Activated CD4-positive, alpha-beta T cell treated with anti-CD3 and anti-CD28 coated beads for 1 hour (primary cell): ENCODE measurements around the gene BFSP1.

Experiments used
- DNase-seq: peaks from one replicate; pipeline ENCODE4 v3.0.0-alpha.2; 2020

The BFSP1 gene

DNA sequence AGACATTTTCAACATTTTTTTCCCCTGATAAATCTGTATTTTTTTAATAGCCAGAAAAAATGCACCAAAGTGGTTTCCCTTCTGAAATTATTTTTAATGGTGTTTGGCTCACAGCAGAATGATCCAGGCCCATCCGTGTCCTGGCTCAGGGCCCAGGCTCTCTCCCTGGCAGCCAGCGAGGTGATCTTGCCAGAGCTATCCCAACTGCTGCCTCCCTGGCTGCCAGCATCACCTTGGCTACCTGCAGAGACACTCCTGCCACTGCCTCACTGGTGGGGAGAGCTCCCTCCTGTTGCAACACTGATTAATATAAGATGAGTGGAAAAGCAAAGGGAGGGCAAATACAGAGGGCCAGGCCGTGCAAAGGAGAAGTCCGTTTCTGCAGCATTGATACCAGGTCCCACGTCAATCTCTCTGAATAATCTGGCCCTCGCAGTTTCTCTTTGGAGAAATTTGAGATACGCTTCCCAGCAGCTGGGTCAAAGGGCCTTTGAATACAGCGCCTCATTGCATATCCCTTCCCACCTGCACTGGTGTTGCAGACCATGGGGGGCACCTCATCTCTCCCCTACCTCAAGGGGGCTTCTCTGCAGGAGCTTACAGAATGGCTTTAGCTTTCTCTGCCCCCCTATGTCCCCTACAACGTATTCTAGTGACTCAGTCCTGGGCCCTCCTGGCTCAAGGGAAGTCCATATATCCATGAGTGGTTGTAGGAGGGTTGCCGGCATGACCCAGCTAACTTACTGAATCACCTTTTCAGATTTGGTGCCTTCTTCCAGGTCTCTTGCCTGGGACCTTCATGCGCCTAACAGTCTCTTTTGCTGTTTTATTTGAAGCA is 25.9 kb upstream of the BFSP1 start:
- no peak for DNase-seq

DNA sequence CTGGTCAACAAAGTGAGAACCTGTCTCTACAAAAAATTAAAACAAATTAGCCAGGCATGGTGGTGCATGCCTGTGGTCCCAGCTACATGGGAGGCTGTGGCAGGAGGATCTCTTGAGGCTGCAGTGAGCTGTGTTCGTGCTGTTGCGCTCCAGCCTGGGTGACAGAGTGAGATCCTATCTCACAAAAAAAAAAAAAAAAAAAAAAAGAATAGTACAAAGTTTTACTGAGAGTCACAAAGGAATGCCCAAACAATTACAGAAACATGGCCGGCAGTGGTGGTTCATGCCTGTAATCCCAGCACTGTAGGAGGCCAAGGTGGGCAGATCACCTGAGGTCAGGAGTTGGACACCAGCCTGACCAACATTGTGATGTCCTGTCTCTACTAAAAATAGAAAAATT is 23.9 kb upstream of the BFSP1 start:
- no peak for DNase-seq

DNA sequence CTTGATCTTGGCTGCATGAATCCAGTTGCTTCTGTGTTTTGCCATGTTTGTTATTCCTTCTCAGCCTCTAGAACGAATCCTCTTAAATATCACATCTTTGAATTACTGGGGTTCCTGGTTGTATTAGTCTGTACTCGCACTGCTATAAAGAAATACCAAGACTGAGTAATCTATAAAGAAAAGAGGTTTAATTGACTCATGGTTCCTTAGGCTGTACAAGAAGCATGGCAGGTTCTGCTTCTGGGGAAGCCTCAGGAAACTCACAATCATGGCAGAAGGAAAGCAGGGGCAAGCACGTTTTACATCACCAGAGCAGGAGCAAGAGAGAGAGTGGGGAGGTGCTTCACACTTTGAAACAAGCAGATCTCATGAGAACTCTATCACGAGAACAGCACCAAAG is 18.0 kb upstream of the BFSP1 start:
- no peak for DNase-seq

DNA sequence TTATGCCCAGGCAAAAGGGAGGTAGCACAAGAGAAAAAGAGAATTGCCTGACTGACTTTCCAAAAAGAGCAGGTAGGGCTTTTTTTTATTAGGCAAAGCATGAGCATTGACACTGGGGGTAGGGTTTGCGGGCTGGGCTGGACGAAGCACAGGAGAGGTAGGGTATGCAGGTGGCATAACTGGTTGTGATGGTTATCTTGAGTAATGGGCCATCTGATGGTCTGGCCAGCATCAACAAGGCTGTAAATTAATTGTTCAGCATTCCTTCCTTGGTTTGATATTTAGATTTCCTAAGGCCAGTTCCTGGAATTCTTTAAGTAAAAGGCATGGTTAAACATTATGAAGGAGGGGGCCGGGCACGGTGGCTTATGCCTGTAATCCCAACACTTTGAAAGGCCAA is 13.9 kb upstream of the BFSP1 start:
- no peak for DNase-seq

DNA sequence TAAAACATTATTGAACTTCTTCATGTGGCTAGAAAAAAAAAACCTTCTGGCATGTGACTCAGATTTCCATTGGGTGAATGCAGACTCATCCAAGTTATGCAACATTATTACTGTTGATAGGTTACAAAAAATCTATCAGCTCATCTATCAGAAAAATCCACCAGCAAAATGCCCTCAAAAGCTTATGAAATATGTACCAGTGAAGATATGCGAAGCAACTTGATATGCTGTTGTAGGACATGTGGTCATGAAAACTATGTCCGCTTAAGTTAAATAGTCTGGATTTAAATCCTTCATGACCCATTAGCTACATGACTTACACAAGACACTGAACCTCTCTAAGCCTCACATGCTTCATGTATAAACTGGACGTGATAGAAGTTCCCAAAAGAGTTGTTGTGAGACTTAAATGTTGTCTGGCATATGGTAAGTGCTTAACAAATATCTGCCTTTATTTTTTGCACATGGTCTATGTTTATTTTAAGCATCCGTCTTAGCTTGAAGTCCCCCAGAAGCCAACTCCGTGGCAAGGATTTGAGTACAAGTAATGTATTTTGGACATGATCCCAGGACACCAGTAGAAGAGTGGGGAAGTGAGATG is 12.5 kb upstream of the BFSP1 start:
- DNase-seq = no peak

DNA sequence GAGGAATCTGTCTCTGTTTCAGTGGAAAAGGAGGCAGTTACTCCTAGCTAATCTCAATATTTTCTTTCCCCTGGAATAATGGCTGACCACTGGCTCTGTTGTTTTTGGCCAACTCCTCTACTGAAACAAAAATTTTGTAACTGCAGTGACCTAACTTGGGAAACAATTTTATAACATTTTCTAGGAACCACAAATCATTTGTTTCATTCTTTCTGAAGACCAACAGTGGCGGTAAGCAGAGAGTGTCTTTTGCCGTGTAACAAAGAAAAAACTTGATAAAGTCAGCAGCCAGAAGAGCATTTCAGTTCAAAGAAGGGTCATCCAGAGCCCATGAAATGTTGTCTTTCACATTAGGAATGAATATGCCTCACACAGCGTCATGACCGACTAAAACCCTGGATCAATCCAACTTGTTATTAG is 11.8 kb upstream of the BFSP1 start:
- no peak for DNase-seq

DNA sequence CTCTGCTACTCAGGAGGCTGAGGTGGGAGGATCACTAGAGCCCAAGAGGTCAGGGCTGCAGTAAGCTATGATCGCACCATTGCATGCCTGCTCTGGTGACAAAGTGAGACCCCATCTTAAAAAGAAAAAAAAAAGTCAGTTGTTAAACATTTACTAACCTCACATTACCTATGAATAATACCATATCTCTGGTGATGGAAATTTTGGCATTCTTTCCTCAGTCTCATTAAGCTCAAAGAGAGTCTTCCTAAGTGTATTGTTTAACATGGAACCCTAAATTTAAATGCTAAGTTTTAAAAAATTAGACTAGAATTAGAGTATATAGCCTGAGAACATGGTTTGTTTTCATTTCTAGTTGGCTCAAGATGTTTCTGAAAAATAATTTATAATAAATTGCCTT is 11.3 kb upstream of the BFSP1 start:
- no peak for DNase-seq

DNA sequence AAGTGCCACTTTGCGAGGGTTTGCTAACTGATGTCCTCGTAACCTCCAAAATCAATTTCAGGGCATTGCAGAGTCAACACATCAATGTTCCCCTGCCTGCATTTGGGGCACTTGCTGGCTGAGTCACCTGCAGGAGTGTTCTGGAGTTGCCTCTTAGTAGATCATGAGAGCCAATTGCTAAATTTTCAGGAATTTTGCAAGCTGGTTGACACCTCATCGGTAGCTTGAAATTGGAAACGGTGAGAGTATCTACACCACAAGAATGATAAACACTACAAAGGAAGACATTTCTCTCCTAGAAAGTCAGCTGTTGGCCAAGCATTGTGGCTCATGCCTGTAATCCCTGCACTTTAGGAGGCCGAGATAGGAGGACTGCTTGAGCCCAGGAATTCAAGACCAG is 10.8 kb upstream of the BFSP1 start:
- no peak for DNase-seq

DNA sequence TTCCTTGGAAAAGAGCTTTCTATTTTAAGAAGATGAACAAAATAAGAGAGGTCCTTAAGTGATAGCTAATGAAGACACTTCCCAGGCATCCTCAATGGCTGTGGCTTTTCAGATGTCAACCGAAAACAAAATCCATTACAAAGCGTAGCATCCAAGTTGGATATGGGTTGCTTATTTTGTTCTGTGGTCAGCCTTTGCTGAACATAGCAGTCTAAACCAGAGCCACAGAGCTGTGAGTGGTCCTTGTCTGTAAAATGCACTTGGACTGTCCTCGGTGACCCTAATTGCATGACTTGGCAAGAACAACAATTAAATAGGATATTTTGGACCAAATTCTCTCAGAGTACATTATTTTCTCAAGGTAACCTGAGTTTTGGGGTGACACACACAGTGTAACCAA is 10.4 kb upstream of the BFSP1 start:
- no peak for DNase-seq

DNA sequence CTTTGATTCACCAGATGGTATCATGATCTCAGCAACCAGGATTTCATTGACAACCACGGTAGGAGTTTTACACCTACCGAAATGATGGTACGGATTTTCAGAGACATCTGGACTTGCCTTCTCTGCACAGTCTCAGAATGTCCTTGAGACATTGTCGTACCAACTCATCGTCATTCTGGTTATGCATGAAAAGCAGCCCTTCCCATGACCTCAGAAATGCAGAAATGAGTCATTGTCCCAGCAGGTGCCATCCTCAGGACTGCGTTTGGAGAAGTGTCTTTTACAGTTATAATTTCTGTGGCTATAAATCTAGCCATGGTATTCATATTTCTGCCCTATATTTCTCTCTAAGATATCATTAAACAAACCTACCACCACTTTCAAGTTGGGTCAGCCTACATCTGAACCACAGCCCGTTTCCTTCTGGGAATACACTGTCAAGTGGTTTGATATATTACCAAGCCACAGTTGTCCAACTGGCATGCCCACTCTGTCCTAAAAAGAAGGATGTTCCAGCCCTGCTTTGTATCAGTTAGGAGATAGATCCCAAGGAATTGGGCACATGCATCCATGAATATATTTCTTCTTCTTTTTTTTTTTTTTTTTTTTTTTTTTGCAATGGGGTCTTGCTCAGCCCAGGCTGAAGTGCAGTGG is 7.5 kb upstream of the BFSP1 start:
- DNase-seq = no peak

DNA sequence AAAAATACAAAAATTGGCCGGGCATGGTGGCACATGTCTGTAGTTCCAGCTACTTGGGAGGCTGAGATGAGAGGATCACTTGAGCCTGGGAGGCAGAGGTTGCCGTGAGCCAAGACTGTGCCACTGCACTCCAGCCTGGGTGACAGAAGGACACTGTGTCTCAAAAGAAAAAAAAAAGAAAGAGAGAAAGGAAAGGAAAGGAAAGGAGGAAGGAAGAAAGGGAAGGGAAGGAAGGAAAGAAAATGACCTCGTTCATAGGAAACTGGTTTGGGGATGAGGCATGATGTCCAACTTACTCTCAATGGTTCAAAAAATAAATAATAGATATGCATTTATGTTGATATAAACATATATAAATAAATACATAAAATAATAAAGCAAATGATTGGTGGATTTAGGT is 6.8 kb upstream of the BFSP1 start:
- no peak for DNase-seq

DNA sequence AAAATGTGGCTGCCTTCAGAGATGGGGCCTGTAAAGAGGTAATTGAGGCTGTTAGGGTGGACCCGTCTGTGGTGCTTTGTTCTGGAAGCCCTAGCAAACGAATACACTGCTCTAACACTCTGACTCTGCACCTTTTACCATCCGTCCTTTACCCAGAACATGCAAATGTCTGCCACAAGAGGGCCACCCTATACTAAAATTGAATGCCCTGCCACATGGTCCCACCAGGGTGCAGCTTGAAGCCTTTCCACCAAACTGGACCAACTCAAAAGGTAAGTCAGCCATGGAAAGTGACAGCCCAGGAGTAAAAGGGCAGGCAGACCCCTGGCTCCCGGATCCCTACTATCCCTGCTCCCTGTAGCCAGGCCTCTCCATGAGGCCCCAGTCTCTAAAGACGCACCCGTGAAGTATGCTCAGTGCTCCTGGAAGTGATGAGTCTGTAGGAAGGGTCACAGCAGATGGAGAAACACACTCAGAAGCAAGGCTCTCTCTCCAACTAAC is 5.8 kb upstream of the BFSP1 start:
- DNase-seq = peak; percentile 41

DNA sequence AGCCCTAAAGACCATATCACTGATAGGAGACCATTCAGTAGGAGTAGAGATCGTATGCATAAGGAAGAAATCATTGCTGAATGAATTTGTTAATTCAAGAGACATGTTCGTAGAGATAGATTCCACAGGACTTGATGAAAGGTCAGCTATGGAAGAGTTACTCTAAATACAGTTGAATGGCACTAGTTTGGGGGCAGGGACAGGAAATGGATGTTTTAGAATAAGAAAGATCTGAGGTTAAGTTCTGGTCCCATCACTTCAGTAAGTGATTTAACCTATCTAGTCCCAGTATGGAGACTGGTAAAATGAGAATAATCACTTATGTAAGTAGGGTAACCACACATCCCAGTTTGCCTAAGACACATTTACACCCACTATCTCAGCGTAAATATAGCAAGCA is 2.9 kb upstream of the BFSP1 start:
- DNase-seq = no peak

DNA sequence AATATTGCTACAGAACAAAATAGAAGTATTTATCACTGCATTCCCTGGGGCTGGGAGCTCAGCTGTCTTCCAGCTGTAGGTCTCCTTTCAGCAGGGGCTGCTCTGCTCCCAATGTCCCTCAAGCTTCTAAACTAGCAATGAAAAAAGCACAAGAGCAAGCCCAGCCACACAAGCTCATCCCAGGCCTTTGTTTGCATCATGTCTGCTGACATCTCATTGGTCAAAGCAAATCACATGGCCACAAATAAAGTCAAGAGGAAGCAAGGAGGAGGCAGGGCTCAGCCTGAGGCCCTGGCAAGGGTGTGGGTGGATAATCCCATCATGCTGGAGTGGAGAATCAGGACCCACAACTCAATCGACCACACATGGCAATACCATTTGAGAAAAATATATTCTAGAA is 2.2 kb upstream of the BFSP1 start:
- no peak for DNase-seq

DNA sequence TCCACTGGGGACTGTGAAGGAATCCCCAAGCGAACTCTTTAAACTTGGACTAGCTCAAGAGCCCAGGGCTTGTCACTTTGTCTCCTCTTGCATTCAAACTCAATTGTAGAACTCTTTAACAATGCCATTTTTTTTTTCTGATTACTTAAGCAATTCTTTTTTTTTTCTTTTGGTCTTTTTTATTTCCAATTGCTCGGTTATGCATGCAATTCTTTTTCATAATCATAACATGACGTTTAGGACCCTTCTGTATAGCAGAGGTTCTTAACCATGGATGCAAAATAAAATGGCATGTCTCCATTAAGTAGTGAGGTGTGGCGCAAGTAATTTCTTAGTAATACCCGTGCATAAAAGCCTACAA is 466 bp upstream of the BFSP1 start:
- no peak for DNase-seq

DNA sequence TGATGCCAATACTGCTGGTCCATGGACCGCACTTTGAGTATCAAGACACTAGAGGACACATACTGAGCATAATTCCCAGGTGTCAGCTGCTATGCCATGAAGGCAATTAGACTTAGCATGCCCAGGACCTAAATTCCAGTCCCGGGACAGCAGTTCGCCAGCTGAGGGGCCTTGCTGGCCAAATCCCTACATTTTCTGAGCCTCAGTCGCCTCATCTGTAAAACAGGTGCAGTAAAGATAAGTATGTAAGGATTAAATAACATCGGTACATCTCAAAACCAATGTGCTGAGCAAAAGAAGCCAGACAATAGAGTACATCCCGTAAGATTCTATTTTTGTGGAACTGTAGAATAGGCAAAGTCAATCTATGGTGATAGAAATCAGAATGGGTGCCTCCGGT is 1.0 kb downstream of the BFSP1 start:
- no peak for DNase-seq

DNA sequence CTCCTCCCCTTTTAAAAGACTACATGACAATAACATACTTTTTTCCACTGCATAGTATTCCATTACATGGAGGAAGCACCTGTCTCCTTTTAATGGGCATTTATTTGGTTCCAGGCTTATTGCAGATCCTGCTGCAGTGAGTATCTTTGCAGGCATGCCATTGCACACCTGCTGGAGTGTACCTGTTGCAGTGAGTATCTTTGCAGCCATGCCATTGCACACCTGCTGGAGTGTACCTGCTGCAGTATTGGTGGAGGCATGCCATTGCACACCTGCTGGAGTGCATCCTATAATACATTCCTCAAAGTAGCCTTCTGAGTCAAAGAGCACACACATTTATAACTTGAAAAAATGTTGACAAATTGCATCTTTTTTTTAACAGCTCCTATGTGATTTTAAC is 1.6 kb downstream of the BFSP1 start:
- no peak for DNase-seq

DNA sequence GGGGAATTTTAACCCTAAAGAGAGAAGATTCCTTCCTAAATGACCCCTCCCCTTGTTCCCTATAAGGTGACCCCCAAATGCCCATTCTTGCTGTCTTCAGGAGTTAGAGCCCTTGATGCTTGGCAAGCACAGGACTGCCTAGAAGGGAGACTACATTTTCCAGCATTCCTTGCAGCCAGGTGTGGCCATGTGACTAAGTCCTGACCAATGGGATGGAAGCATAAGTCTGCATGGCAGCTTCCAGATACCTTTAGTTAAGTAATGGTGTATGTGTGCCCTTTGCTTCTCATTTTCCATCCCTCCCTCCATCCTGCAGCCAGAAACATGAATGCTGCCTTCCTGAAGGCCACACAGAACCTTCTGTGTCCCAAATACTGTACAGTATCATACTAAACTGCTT is 5.5 kb downstream of the BFSP1 start:
- no peak for DNase-seq

DNA sequence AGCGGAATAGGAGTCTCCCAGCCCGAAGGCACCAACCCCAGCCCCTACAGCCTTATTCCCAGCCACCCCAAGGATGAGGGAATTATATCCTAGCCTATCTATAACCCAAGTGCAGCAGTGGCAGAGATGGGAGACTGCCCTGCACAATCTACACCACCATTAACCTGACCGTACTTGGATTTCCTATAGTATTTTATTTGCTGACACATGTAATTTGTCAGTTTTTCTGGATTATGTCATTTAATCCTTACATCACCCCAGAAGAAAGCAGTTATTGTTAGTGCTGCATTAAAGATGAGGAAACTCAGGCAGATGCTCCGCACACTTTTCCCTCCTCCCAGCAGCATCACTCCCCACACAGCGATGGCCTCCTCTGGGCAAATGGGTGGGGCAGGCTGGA is 6.0 kb downstream of the BFSP1 start:
- DNase-seq = no peak

DNA sequence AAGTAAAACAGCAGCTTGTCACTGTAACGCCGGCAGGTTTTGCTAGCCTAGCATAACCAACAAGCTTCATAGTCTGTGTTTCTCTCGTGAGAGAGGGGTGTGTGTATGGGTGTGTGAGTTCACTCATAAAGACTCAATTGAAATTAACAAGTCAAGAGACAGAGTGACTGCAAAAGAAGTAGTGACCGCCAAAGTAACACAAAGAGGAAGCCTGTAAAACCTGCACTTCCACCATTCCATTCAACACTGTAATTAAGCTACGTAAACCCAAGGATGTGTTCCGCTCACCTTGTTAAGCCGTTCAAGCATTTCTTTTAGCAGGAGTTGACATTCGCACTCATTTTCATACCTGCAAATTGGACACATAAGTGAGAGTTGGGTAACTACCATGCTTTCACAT is 6.6 kb downstream of the BFSP1 start:
- no peak for DNase-seq

DNA sequence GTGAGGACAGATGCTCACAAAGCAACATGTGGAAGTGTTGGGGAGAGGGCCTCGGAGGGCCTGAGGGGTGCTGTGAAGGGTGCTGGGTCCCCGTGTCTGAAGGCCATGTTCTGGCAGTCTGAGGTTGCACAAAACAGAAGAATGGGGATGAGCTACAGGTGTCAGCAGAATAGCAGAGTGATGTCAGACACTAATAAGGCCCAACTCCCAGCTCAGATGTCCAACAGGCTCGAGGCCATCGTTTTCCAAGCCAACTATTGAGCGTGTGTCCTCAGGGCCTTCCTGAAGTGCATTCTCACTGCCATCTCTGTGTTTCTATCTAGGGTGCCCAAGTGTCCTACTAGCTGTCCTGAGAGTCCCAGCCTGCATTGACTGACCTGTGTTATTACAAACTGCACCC is 7.9 kb downstream of the BFSP1 start:
- DNase-seq = no peak

DNA sequence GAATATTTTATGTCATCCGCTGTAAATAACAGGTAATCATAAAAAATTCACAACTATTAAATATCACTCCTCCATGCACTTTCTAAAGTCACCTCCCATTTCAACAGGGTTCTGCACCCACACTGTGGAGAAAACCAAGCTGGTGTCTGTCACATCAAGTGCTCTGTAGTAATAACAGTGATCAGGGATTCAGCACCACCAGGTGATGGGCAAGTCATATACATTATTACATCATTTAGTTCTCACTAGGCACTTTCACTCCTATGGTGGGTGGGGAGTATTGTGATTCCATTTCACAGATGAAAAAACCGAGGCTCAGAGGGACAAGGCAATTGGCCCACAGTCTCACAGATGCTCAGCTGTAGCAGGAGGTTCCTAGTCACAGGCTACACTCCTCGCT is 8.7 kb downstream of the BFSP1 start:
- no peak for DNase-seq

DNA sequence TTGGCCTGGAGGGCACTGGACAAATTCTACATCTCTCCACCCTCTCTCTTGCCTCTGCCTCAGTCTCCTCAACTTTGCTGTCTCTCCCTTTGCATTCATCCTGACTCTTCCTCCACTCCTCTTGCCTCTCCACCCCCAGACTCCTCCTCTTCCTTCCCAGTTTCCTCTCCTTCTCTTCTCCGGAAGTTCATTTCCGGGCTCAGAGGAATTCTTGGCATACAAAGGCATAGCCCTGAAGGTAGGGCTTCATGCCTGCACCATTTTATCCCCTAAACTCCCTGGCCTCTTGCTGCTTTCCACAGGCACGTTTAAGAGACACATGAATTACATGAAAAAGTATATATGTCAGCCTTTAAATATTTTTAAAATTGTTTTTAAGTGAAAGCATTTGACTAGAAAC is 10.6 kb downstream of the BFSP1 start:
- DNase-seq = no peak

DNA sequence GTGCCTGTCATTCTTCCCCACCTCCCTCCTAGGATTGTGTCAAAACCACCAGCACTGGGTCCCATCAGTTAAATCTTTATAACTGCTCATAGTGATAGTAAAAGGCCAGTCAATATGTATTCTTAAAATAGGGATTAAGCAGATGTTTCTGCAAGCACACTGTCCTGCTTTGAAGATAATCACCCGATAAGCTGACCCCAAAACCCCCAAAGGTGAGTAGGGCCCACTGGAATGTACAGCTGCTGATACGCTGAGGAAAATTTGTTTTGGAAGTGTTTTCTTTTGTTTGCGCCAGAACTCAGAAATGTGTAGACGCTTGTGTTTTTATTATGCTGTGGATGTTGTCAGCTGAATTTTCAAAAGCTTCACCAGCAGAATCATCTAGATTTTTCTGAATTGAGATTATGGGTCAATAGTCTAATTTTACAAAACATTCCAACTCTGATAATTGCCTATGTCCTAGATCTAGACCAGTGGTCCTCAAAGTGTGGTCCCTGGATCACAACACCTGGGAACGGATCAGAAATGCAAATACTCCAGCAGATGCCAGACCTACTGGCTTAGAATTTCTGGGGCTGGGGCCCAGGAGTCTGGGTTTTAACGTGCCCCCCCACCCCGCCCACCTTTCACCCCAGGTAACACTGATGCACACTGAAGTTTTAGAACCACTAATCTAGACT is 11.4 kb downstream of the BFSP1 start:
- no peak for DNase-seq
